ENCODE results near the gene FGD2.

FGD2 gene

DNA sequence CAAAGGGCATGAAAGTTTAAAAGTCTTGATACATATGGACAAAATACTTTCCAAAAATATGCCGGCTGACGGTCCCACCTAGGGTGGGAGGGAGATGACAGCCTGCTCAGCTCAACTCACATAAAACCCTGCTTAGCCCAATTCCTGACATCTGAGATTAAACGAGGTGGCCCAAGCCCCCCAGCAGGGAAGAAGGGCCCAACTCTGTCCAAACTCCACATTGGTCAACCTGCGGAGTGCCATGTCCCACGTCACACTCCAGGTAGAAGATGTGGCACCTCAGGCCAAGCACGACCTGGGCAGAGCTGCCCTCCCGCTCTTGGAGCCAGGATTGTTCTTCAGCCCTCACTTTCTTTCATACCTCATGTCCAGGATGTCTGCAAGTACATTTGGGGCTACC, 48.2 kb downstream of the FGD2 start:
- Histone ChIP-seq H3K9me3 (ENCODE audit: insufficient read depth, low read length) (no peaks in the 10 kb centered on the region), H3F3A (ENCODE audit: insufficient read depth) (peaks cover 18% of the 10 kb centered on the region), H3K4me3 (ENCODE audit: insufficient read depth, low read length, poor library complexity, severe bottlenecking) (no peak overlapping the region), H3K4me2 (ENCODE audit: low read depth, low read length, poor library complexity, severe bottlenecking) (no peak overlapping the region), H3K27me3 (ENCODE audit: low read length) (no peaks in the 10 kb centered on the region), H3K36me3 (ENCODE audit: low read length) (no peaks in the 10 kb centered on the region), H3K79me2 (ENCODE audit: insufficient read depth, low read length) (no peaks in the 10 kb centered on the region), H4K20me1 (ENCODE audit: low read depth, low read length) (no peaks in the 10 kb centered on the region), H2AFZ (ENCODE audit: low read depth, low read length, severe bottlenecking) (no peak overlapping the region), H3K9me2 (replicated peaks; ENCODE audit: insufficient read depth, low read length) (no peaks in the 10 kb centered on the region), H3K27ac (ENCODE audit: low read depth, low read length) (no peak overlapping the region), H3K9ac (ENCODE audit: low read length) (no peak overlapping the region)
- TF ChIP-seq, protein P1, sequence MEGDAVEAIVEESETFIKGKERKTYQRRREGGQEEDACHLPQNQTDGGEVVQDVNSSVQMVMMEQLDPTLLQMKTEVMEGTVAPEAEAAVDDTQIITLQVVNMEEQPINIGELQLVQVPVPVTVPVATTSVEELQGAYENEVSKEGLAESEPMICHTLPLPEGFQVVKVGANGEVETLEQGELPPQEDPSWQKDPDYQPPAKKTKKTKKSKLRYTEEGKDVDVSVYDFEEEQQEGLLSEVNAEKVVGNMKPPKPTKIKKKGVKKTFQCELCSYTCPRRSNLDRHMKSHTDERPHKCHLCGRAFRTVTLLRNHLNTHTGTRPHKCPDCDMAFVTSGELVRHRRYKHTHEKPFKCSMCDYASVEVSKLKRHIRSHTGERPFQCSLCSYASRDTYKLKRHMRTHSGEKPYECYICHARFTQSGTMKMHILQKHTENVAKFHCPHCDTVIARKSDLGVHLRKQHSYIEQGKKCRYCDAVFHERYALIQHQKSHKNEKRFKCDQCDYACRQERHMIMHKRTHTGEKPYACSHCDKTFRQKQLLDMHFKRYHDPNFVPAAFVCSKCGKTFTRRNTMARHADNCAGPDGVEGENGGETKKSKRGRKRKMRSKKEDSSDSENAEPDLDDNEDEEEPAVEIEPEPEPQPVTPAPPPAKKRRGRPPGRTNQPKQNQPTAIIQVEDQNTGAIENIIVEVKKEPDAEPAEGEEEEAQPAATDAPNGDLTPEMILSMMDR (IDR thresholded peaks at IDR 0.05; ENCODE audit: insufficient read depth, low read length, poor library complexity, severe bottlenecking): no peak
- no peak for TF ChIP-seq EZH2phosphoT487 (conservative IDR thresholded peaks at IDR 0.05; ENCODE audit: low read length)

DNA sequence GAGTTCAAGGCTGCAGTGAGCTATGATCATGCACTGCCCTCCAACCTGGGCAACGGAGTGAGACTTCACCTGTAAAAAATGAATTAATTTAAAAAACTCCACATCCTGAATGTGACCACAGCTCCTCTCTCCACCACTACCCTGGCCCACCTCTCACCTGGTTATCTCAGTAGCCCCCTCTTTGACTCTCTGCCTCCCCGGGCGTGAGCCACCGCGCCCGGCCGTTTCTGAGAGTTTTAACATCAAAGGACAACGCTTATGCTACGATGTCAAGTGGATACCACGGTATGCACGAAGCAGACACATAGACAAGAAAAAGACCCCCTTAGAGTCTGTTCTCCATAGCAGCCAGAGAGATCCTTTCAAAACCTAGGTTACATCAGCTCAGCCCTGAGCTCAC, 48.7 kb downstream of the FGD2 start:
- Histone ChIP-seq H3K27ac (ENCODE audit: low read depth, low read length) (no peak overlapping the region), H3K9me3 (ENCODE audit: insufficient read depth, low read length) (no peaks in the 10 kb centered on the region), H3F3A (ENCODE audit: insufficient read depth) (peaks cover 14% of the 10 kb centered on the region), H3K4me3 (ENCODE audit: insufficient read depth, low read length, poor library complexity, severe bottlenecking) (no peak overlapping the region), H2AFZ (ENCODE audit: low read depth, low read length, severe bottlenecking) (no peak overlapping the region), H3K27me3 (ENCODE audit: low read length) (no peaks in the 10 kb centered on the region), H4K20me1 (ENCODE audit: low read depth, low read length) (no peaks in the 10 kb centered on the region), H3K9ac (ENCODE audit: low read length) (no peak overlapping the region), H3K9me2 (replicated peaks; ENCODE audit: insufficient read depth, low read length) (no peaks in the 10 kb centered on the region), H3K79me2 (ENCODE audit: insufficient read depth, low read length) (no peaks in the 10 kb centered on the region), H3K36me3 (ENCODE audit: low read length) (no peaks in the 10 kb centered on the region), H3K4me2 (ENCODE audit: low read depth, low read length, poor library complexity, severe bottlenecking) (no peak overlapping the region)
- TF ChIP-seq EZH2phosphoT487 (conservative IDR thresholded peaks at IDR 0.05; ENCODE audit: low read length): no peak
- TF ChIP-seq, protein P1 (IDR thresholded peaks at IDR 0.05; ENCODE audit: insufficient read depth, low read length, poor library complexity, severe bottlenecking): no peak

DNA sequence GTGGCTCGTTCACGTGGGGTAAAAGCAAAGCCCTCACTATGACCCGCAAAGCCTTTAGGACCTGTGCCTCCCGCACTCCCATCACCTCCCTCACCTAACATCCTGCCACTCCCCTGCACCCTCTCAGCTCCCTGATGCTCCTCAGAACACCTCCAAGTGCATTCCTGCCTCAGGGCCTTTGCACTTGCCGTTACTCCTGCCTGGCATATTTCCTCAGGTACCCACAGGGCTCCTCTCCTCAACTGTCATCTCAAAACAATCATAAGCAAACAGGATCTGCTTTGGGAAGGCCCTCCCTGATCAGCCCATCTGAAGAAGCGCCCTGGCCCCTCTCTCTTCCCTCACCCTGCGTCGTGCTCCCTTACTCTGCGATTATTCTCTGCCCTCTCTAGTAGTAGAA, 49.1 kb downstream of the FGD2 start:
- no peak overlapping the region for H3K4me3 ChIP-seq (ENCODE audit: insufficient read depth, low read length, poor library complexity, severe bottlenecking)
- H3K9me2 ChIP-seq (replicated peaks; ENCODE audit: insufficient read depth, low read length): no peaks in the 10 kb centered on the region
- H3K79me2 ChIP-seq (ENCODE audit: insufficient read depth, low read length): no peaks in the 10 kb centered on the region
- no peak overlapping the region for H2AFZ ChIP-seq (ENCODE audit: low read depth, low read length, severe bottlenecking)
- peaks cover 10% of the 10 kb centered on the region for H3F3A ChIP-seq (ENCODE audit: insufficient read depth)
- no peak overlapping the region for H3K4me2 ChIP-seq (ENCODE audit: low read depth, low read length, poor library complexity, severe bottlenecking)
- no peak overlapping the region for H3K27ac ChIP-seq (ENCODE audit: low read depth, low read length)
- H3K9ac ChIP-seq (ENCODE audit: low read length): no peak overlapping the region
- H3K36me3 ChIP-seq (ENCODE audit: low read length): no peaks in the 10 kb centered on the region
- TF ChIP-seq EZH2phosphoT487 (conservative IDR thresholded peaks at IDR 0.05; ENCODE audit: low read length): no peak
- TF ChIP-seq, protein P1 (IDR thresholded peaks at IDR 0.05; ENCODE audit: insufficient read depth, low read length, poor library complexity, severe bottlenecking): no peak
- no peaks in the 10 kb centered on the region for H3K9me3 ChIP-seq (ENCODE audit: insufficient read depth, low read length)
- H4K20me1 ChIP-seq (ENCODE audit: low read depth, low read length): no peaks in the 10 kb centered on the region
- H3K27me3 ChIP-seq (ENCODE audit: low read length): no peaks in the 10 kb centered on the region

DNA sequence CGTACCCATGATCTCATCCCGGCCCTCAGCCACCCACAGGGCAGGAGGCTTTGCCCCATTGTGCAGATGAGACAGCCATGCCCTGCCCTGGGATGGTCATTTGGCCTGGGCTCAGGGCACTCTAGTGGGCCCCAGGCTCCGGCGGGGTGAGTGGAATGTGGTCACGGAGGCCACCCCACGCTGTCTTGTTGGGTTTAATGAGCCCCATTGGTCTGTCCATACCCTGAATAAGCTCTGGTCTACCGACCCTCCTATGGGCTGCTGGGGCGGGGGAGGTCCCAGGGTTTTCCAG, 50.6 kb downstream of the FGD2 start:
- no peak overlapping the region for H2AFZ ChIP-seq (ENCODE audit: low read depth, low read length, severe bottlenecking)
- H3K4me2 ChIP-seq (ENCODE audit: low read depth, low read length, poor library complexity, severe bottlenecking): no peak overlapping the region

More for the DNA sequence above, 50.6 kb downstream of the FGD2 start:
- Histone ChIP-seq H3K4me3 (ENCODE audit: insufficient read depth, low read length, poor library complexity, severe bottlenecking) (no peak overlapping the region), H3K36me3 (ENCODE audit: low read length) (no peaks in the 10 kb centered on the region), H3K9me2 (replicated peaks; ENCODE audit: insufficient read depth, low read length) (no peaks in the 10 kb centered on the region), H3K79me2 (ENCODE audit: insufficient read depth, low read length) (no peaks in the 10 kb centered on the region), H3K9me3 (ENCODE audit: insufficient read depth, low read length) (no peaks in the 10 kb centered on the region), H4K20me1 (ENCODE audit: low read depth, low read length) (no peaks in the 10 kb centered on the region), H3K27me3 (ENCODE audit: low read length) (no peaks in the 10 kb centered on the region), H3K27ac (ENCODE audit: low read depth, low read length) (no peak overlapping the region), H3F3A (ENCODE audit: insufficient read depth) (no peaks in the 10 kb centered on the region), H3K9ac (ENCODE audit: low read length) (no peak overlapping the region)
- TF ChIP-seq, protein P1 (IDR thresholded peaks at IDR 0.05; ENCODE audit: insufficient read depth, low read length, poor library complexity, severe bottlenecking): no peak
- no peak for TF ChIP-seq EZH2phosphoT487 (conservative IDR thresholded peaks at IDR 0.05; ENCODE audit: low read length)
